Measurements from ENCODE around the gene IGFBP3.

The IGFBP3 gene

DNA sequence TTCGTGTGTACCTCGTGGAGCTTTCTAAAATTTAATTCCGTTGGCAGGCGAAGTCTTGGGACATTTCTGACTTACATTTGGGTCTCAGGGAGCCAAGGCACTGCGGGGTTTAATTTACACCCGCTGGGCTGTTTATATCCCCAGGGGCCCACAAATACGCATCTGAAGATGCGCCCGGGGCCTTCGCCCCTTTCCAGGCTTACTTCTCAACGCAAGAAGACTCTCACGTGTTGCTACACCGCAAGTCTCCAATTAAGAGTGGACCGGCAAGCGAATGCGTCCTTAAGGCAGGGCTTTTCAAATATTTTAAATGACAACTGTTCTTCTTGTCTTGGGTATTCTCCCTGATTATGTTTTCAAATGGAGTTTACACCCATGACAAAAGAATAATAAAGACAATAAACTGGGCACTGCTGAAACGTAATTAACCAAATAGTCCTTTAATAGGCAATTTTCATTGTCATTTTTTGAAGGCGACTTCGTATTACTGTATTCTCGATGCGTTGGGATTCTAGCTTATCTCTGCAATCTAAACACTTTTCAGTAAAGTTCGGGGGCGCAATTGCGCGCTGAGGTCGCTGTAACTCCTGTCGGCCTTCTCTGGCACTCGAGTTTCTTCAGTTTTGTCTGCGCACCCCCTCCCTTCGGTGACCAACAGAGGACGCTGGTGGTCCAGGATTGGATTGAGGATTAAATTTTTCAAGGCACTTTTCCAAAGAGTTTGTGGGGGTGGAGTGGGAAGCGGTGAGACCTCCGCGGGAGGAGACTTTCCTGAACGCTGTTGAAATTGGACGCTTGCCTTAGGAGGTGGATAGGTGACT, 837 bp upstream of the IGFBP3 start:
- peak; percentile 20 for DNase-seq

DNA sequence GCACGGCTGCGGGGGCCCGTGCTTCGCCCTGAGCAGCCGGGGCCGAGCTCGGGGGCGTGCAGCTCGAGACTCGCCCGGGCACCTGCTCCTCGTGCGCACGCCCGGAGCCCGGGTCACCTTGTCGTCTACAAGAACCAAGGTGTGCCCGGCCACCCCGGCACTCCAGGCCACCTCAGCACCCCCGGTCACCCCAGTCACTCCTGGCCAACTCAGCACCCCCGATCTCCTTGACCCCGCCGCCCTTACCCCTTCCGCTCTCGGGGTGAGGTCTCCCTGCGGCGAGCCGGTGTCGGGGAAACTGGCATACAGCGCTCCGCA, 268 bp upstream of the IGFBP3 start:
- no peak for DNase-seq

DNA sequence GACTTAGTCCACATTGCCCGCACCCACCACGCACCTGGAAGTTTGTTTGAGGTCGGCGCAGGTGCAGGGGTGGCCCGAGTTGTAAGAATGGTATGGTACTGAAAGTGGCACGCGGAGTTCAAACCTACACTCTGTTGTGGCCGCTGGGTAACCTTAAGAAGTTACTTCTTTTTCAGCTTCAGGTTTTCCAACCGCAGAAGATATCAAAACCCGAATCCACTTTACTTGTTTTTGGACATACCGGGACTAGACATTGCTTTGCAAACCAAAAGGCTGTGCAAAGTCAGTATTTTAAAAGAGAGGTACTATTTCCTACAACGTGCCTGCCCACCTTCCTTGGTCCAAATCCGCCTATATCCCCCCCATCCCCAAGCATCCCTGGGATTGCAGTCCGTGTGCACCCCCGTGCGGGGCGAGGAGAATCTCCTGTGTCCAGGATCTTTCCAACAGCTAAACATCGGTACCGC, 1.0 kb downstream of the IGFBP3 start:
- DNase-seq: no peak

DNA sequence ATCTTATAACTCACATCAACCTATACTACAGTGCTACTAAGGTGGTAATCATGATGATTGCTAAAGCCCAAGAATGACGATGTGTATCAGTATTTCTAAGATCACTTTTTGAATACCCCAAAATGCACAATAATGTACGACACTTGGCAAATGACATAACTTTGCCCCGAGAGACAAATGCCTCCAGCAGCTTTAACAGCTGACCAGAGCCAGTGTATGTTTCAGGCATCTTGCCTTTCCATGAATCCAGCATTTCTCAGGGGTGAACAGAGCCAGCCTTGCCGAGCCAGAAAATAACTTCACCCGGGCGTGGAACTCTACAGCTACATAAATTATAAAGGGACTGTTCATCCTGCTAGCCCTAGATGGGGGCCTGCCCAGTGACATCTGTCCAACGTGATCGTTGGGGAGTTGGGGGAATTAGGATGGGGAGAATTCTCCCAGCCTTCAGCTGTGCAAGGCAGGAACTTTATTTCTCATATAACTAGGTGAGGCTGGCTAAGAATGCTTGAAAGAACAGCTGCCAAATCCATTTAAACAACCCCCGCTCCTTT, 1.8 kb downstream of the IGFBP3 start:
- no peak for DNase-seq

DNA sequence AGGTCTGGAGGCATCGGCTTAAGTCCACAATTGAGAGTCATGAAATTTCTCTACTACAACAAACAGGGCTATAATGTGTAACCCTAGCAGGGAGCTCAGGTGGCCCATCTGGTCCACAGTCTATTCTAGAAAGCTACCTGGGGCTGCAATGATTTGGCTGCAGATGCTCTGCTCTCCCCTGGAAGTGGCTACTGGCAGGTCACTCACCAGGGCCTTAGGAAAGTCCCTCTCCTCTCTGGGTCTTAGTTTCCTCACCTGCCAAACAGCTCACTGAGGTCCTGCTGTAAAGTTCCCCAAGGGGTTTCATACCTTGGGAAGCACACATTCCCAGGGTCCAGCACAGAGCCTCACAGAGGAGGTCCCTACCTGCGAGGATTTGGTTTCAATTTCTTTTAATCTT, 2.5 kb downstream of the IGFBP3 start:
- no peak for DNase-seq

DNA sequence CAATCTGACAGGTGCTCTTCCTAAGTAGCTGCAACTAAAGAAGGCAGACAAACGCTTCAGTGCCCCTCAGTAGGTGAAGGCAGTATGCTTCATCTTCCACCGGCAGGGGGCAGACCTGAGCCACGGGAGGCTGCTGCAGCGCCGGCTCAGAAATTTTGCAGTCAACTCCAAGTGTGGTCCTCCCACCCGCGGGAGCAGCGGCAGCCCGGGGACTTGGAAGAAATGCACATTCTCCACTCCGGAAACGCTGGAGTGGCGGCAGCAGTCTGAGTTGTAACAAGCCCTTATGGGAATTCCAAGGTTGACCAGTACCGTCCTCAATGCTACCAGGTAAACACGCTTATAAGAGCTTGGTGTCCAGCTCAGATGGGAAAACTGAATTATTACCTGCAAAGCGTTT, 3.4 kb downstream of the IGFBP3 start:
- DNase-seq: peak; percentile 65

DNA sequence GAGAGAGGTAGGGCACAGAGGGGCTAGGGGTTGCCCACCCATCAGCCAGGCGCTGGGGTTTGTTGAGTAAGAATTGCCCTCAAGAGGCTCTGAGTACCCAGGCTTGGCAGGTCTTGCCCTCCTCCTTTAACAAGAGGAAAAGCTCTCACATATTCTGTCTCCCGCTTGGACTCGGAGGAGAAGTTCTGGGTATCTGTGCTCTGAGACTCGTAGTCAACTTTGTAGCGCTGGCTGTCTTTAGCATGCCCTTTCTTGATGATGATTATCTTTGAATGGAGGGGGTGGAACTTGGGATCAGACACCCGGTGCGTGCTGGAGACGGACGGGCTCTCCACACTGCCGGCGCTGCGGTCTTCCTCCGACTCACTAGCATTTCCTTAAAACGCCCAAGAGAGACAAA, 4.0 kb downstream of the IGFBP3 start:
- DNase-seq: no peak

DNA sequence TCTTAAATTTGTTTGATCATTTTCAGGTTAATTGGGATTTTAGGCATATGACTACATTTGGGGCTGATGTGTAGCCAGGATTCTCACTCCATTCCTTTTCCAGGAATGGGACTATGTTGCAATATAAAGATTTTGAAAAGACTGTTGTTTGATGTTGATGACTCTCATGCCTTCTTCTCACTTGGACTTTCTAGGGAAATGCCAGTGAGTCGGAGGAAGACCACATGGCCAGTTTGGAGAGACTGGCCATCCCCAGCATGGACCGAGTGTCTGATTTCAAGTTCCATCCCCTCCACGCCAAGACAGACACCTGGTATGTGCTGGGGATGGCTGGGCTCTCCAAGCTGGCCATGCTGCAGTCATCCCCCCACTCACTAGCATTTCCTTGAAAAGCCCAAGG, 5.5 kb downstream of the IGFBP3 start:
- DNase-seq: no peak

DNA sequence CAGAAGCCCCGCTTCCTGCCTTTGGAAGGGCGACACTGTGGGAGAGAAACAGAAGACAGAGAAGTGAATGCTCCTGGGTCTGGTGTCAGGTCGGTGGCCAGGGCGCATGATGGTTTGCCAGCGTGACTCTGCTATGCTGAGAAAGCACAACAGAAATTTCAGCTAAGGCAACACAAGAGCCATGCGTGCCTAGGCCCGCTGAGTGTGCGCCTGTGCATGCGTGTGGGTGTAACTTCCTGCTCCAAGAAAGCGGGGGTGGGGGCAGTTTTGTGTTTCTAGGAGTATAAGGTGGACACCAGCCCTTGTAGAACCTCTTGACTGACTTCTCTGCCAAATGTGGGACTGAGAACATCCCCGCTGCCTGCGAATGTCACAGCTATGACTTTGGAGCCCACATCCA, 6.2 kb downstream of the IGFBP3 start:
- DNase-seq: no peak

DNA sequence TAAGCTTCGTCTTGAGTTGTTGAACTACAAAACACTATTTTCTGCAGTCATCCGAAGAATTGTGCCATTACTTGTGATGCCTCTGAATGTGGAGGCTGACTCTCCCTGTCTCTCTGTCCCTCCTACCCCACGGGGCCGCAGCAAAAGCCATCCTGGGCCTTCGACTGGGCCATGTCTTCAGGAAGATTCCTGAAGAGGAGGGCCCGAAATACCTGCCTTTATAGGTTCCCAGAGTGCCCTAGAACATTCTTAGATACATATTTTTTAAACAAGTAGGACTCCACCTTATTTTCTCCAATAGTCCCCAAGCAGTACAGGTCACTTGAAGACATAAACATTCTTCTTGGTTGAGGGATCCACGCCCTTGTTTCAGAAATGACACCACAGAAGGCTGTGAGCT, 8.1 kb downstream of the IGFBP3 start:
- DNase-seq: no peak

DNA sequence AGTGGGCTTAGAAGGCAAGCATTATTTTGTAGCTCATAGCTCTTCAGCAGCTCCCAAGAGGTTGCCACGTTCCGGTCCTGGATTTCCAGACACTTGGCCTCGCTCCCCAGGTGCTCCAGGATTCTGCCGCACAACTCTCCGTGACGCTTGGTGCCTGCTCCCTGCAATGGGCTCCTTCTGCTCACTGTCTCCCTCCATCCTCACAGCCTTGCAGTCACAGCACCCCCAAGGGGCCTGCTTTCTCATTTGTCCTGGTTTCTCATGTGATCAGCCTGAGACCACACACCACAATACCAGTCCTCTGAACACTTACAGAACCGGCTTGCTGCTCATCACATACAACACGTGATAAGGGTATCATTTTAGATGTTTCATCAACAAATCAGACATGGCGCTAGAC, 9.8 kb downstream of the IGFBP3 start:
- no peak for DNase-seq

DNA sequence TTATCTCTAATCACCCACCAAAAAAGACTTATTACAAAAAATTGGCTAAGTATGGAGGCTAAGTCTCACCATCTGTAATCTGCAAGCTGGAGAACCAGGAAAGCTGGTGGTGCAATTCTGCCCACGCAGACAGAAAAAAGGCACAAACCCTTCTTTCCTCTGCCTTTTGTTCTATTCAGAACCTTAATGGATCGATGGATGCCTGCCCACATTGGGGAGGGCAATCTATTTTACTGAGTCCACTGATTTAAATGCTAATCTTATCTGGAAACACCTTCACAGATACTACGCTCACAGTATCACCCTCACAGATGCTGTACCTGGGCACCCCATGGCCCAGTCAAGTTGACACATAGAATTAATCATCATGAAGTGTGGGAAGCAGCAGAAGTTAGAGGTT, 10.2 kb downstream of the IGFBP3 start:
- DNase-seq: no peak

DNA sequence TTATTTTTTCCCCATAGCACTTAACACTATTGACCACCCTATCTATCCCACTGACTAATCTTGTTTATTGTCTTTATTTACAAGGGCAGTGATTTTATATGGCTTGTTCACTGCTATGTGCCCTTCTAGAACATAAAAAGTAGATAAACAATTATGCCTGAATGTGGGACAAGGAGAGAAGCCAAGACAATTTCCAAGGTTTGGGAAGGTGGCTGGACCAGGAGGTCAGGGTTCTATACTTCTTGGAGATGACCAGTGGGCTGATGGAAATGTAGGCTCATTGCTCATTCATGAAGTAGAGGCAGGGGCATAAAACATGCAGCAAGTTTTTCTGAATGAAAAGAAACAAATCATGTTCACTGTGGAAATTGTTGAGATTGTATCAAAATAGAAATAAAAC, 11.5 kb downstream of the IGFBP3 start:
- DNase-seq: no peak

DNA sequence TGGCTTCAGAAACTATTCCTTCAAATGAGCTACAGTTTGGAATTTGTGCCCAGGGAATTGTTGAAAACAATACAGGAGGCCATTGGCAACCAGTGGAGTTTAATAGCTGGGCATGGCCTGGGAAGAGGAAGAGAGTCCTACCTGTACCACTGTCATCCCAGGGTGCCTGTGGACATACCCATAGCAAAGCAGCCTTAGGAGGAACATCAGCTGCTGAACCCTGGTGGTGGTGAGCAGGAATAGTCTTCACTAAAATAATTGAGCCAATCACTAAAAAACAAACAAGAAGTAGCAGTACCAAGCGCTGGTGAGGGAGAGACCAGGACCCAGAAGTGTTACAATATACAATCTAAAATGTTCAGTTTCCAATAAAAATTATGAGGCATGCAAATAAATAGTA, 18.3 kb downstream of the IGFBP3 start:
- DNase-seq: no peak

DNA sequence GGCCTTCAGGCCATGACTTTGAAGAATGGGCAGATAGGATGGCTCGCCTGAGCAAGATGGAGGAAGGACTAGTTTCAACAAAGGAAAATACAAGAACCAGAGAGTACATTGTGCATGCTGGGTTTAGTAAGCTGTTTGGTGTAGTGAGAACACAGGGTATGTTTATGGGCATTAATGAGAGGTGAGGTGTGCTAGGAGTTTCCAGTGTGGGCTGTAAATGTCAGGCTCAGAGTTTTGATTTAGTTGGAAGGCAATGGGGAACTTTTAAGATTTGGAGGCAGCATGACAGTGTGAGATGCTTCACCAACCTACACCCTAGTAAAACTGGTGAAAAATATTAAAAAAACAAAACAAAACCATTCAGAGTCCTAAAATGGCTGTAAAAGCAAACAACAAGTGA, 19.5 kb downstream of the IGFBP3 start:
- DNase-seq: no peak

DNA sequence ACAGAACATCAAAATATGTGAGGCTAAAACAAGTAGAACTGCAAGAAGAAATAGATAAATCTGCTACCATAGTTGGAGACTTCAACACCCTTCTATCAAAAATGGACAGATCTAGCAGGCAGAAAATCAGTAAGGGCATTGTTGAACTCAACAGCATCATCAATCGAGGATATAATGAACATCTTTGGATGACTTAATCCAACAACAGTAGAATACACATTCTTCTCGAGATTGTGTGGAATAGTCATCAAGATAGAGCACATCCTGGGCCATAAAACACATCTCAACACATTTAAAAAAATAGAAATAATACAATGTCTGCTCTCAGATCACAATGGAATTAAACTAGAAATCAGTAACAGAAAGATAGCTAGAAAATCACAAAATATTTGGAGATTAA, 22.9 kb downstream of the IGFBP3 start:
- DNase-seq: no peak

DNA sequence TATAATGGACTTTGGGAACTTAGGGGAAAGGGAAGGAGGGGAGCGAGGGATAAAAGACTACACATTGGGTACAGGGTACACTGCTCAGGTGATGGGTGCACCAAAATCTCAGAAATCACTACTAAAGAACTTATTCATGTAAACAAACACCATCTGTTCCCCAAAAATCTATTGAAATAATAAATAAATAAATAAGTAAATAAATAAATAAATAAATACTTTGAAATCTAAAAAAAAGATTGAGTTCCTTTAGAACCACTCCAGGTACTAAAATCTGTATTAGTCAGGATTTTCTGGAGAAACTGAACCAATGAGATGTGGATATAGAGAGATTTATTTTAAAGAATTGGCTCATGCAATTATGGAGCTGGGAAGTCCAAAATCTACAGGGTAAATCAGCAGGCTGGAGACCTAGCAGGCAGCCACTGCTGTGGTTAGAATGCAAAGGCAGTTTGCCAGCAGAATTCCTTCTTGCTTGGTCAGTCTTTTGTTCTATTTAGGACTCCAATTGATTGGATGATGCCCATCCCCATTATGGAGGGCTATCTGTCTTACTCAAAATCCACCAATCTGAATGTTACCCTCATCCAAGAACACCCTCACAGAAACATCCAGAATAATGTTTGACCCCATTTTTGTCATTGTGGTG, 23.9 kb downstream of the IGFBP3 start:
- no peak for DNase-seq

DNA sequence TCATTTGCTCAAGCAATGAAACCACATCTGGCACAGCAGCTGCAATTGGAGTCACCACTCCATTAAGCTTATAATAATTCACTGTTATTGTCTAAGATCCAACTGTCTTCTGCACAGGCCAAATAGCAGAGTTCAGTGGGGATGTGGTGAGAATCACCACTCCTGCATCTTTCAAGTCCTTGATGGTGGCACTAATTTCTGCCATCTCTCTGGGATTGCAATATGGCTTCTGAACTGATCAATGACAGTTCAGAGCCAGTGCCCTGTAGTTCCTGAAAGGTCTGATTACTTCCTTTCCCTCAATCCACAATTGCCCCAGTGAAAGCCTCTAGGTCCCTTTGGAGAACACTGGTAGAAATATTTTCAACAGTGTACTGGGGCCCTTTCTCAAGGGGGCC, 26.4 kb downstream of the IGFBP3 start:
- DNase-seq: no peak

DNA sequence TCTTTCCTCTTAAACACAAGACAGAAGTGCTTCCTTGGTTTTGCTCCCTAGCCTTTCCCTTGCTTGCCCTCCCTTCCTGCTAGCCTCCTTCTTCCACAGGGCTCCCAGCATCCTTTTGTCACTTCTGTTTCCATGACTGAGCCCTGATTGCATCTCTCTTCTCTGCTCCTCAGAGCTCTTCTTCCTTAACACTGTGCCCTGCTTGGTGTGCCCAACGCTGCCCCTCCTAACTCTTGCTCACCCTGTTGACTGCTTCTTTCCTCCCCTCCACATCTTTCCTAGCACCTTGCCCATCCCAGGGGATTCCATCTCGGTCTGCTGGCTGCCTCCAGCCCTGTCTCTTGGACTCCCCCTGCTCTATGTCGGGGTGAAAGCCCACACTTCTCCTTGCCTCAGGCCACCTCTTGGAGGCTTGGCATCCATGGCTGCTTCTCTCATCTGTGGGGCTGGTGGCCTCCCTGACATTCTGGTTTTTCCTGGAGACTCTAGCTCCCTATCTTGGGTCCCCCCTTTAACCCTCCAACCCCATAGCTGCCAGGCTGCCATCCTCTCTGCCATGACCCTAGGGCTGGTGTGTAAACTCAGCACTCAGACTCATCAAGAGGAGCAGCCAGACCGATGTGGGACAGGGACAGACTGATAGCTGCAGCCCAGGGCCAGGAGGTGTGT, 26.9 kb downstream of the IGFBP3 start:
- no peak for DNase-seq

DNA sequence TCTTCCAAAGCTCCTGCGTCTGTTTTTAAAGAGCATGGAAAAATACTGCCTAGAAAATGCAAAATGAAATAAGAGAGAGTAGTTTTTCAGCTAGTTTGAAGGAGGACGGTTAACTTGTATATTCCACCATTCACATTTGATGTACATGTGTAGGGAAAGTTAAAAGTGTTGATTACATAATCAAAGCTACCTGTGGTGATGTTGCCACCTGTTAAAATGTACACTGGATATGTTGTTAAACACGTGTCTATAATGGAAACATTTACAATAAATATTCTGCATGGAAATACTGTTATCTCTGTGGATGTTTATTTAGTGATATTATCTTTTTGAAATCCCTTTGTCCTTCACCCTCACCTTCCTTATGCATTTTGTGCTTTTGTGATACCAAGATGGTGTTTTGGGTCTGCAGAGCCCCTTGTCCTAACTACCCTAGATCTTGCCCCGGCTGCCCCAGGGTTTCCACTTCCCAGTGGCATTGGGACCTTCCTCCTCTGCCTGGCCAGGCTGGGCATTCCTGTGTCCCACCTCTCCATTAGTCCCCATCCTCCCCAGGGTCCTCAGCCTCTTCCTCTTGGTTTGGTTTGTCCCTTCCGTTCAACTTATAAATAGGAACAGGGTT, 27.6 kb downstream of the IGFBP3 start:
- DNase-seq: no peak

DNA sequence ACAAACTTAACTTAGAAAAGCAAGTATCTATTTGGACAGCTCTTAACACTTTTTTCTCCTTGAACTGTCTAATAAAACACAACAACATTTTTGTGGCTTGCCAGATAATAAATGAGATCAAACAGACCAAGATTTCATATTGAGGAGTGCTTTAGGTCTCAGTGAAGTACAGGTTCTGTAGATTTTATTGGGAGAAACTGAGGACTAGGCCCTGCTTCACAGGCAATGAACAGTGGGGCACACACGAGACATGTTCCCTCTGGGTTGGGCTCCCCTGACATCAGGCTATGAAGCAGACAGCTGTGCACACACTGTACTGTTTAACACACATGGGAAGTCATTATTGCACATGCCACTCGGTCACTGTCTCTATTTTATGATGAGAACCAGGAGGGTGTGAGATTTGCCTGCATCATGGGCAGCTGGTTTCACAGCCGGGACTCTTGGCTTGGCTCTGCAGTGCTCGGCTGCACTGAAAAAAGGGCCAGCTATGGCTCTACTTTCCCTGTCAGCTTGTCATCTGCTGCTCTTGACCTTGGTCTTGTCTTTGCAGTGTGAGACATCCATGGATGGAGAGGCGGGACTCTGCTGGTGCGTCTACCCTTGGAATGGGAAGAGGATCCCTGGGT, 28.6 kb downstream of the IGFBP3 start:
- no peak for DNase-seq

DNA sequence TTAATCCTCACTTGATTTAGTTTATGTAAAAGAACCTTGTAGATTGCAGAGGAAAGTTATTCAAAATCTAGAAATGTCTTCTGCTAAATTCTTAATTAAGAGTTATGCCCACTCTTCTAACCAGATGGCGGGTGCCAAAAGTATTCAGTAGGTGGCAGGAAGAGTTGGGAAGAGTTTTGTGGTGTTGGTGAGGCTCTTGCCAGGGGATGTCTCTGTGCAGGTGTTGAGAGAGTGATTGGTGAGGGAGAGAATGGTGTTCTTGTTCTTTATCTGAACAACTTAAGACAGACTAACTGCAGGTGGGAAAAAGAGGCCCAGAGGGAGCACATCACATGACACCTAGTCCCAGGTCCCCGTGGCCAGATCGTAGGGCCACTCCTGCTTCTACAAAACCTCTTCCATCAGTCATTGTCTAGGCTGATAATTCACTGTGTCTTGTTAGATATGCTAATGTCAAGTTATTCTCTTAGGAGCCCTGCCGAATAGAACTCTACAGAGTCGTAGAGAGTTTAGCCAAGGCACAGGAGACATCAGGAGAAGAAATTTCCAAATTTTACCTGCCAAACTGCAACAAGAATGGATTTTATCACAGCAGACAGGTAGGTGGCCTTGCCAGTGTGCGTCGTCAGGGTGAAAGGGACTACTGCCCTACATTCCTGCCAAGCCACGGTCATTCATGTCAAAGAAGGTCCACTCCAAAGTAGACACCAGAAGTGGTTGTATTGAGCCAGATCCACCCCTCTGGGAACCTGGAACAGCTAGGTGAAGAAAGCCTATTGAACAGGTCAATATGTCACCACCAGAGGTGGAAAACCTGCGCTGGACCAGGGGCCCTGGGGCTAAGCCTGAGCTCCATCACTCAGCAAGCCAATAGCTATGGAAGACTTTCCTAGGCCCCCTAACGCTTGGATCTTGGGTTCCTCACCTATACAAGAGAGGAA, 29.3 kb downstream of the IGFBP3 start:
- DNase-seq: no peak

Data from CD4-positive, alpha-beta T cell treated with Interleukin-4 for 4 hours (primary cell).